Ovary (tissue), 9 donors: ENCODE measurements around the gene KRT7. TPM values are rescaled to one million over a fixed set of nuclear protein-coding genes. Genes with fewer than 3 reads are reported as not detected.

Experiments
- DNase-seq, 5 donors: peaks; one replicate each; pipeline ENCODE4 v3.0.0-alpha.2; 2019 to 2020
- H3K27ac ChIP-seq, 2 donors: fragments of 200-600 bp; one replicate each; pipeline versions ENCODE4 v1.5.1 to v1.8.0; 2019 to 2022
- H3K27me3 ChIP-seq: fragments of 200-600 bp; one replicate; pipeline ENCODE4 v1.8.0; 2022
- H3K36me3 ChIP-seq: fragments of 200-600 bp; sonication (generic); one replicate; pipeline ENCODE4 v1.5.1; 2019
- H3K4me1 ChIP-seq: one replicate; pipeline ENCODE4 v1.8.1; 2013; ENCODE audit warnings: mild to moderate bottlenecking, moderate library complexity; ENCODE audit not compliant: insufficient read depth
- H3K4me3 ChIP-seq: fragments of 200-600 bp; sonication (generic); one replicate; pipeline ENCODE4 v1.5.1; 2017
- H3K9me3 ChIP-seq, 2 donors: fragments of 200-600 bp in 1 of 2; sonication (generic) in 1 of 2; one replicate each; pipeline versions ENCODE4 v1.5.1 to v1.8.1; 2013 to 2019; ENCODE audit warnings: mild to moderate bottlenecking in 1 of 2, moderate library complexity in 1 of 2
- CTCF ChIP-seq, 3 donors: fragments of 450-650 bp in 2 of 3; fragments of 200-600 bp in 1 of 3; IDR thresholded peaks; one replicate each; pipeline versions ENCODE4 v1.5.1 to v1.8.0; 2016 to 2022; ENCODE audit warnings: antibody characterized with exemption in 3 of 3, mild to moderate bottlenecking in 1 of 3
- EP300 ChIP-seq: sonication (generic); formaldehyde crosslinking; IDR thresholded peaks from one replicate; pipeline ENCODE4 v1.6.1; 2017; ENCODE audit warnings: antibody characterized with exemption
- POLR2A ChIP-seq: fragments of 450-650 bp; IDR thresholded peaks from one replicate; pipeline ENCODE4 v1.6.1; 2017; ENCODE audit warnings: antibody characterized with exemption, mild to moderate bottlenecking, moderate library complexity
- WGBS, 3 donors: extraction: QIAGEN DNeasy Blood & Tissue Kit in 1 of 3; methylation state at CpG; one replicate each; pipeline versions ENCODE4 v1.1.5 to v1.1.7; 2013 to 2017; 5-methylcytosine and 5-hydroxymethylcytosine counted together
- intact Hi-C, 4 donors: fragments of 100-400 bp; cut with DNase I; formaldehyde crosslinking; loops; one replicate each; pipeline versions ENCODE4 v1.11.0 to v1.15.1; 2022 to 2023
- polyA plus RNA-seq, 2 donors: library from polyadenylated mRNA; stranded (reverse); fragments of 200-250 nt in 1 of 2; fragments of 350-450 nt in 1 of 2; fragmentation: Illumina TruSeq in 1 of 2; extraction: RNeasy Lipid Tissue Mini Kit (QIAGEN cat#74804) in 1 of 2; gene quantifications; one replicate each; pipeline ENCODE4 v1.2.3, GENCODE V29; 2013 to 2014
- total RNA-seq, 7 donors: library from RNA; depleted of rRNA in 2 of 7; stranded (reverse); fragments of >200 nt in 2 of 7; fragmentation: NEBNext Ultra II Directional in 3 of 7; extraction: Animal tissue kit (Norgen Biotek cat#: 25700) in 3 of 7; gene quantifications; one replicate each; pipeline versions ENCODE4 v1.1.0 to v1.2.4, GENCODE V29; 2016 to 2023
- donor health status: DM: no; HTN: no; CAD: no; lungs with moderate emphysema.
- donor health status: DM: no; HTN: no; CAD: no.
- donor health status: Bipolar disorder and iron deficiency.
- donor health status: DM: yes; HTN: yes; CAD: no.
- donor health status: DM: no; HTN: no; CAD: no.
- donor health status: DM: yes; HTN: yes; CAD: no.

Gene KRT7
- total and polyA plus RNA-seq, 9 donors: 0.37 to 379 (median 22.7) TPM; not detected in 1

GRCh38 chr12:52204931-52205505 lies 28.0 kb upstream of the KRT7 start:
- TF ChIP-seq CTCF (IDR thresholded peaks at IDR 0.05) (no peak), POLR2A (no peak), EP300 (no peak)
- Histone ChIP-seq H3K36me3 (no peaks in the 10 kb centered on the region), H3K4me1 (peaks cover 1% of the 10 kb centered on the region), H3K9me3 (no peaks in the 10 kb centered on the region), H3K27ac (no peak overlapping the region), H3K4me3 (no peak overlapping the region), H3K27me3 (no peaks in the 10 kb centered on the region)
- WGBS, 3 donors: 84 to 85% (median 85%) methylated on average over 7 of the region's 7 CpGs
- DNase-seq: peak in 1 of 5 donors; percentile 11
- intact Hi-C loops: loop anchor here in 1 of 4 donors (5.0 kb wide), 1 partner anchor 38 kb away; no protein-coding TSS in a partner anchor

GRCh38 chr12:52205612-52206303 lies 27.3 kb upstream of the KRT7 start:
- no peak for TF ChIP-seq CTCF (IDR thresholded peaks at IDR 0.05)
- intact Hi-C loops: loop anchor here in 1 of 4 donors (5.0 kb wide), 1 partner anchor 38 kb away; no protein-coding TSS in a partner anchor
- Histone ChIP-seq H3K4me1 (peaks cover 1% of the 10 kb centered on the region), H3K36me3 (no peaks in the 10 kb centered on the region), H3K4me3 (no peak overlapping the region), H3K27me3 (no peaks in the 10 kb centered on the region), H3K9me3 (no peaks in the 10 kb centered on the region), H3K27ac (no peak overlapping the region)
- 91 to 94% (median 94%) methylated on average over 4 of the region's 4 CpGs for WGBS, 3 donors
- no peak for DNase-seq

- Histone ChIP-seq H3K27me3 (no peaks in the 10 kb centered on the region), H3K4me3 (no peak overlapping the region), H3K9me3 (no peaks in the 10 kb centered on the region), H3K27ac (no peak overlapping the region), H3K4me1 (peaks cover 1% of the 10 kb centered on the region), H3K36me3 (no peaks in the 10 kb centered on the region)
- TF ChIP-seq EP300: no peak
- WGBS, 3 donors: 82 to 87% (median 87%) methylated on average over 9 of the region's 9 CpGs
- peak in 1 of 5 donors; percentile 6 for DNase-seq
- intact Hi-C loops: loop anchor here in 1 of 4 donors (5.0 kb wide), 1 partner anchor 39 kb away; no protein-coding TSS in a partner anchor
Observed at GRCh38 chr12:52206304-52207040, 26.6 kb upstream of the KRT7 start.

- no peak overlapping the region for H3K4me3 ChIP-seq
- no peaks in the 10 kb centered on the region for H3K36me3 ChIP-seq
- peak in 1 of 5 donors; percentile 2 for DNase-seq
- H3K4me1 ChIP-seq: peaks cover 1% of the 10 kb centered on the region
- intact Hi-C loops: loop anchor here in 1 of 4 donors (5.0 kb wide), 1 partner anchor 40 kb away; no protein-coding TSS in a partner anchor
- H3K9me3 ChIP-seq: no peaks in the 10 kb centered on the region
- H3K27me3 ChIP-seq: no peaks in the 10 kb centered on the region
- no peak overlapping the region for H3K27ac ChIP-seq
- WGBS, 3 donors: 94 to 98% (median 98%) methylated on average over 2 of the region's 2 CpGs
- TF ChIP-seq EP300 (no peak), CTCF (IDR thresholded peaks at IDR 0.05) (no peak), POLR2A (no peak)
Observed at GRCh38 chr12:52207106-52207505, 25.9 kb upstream of the KRT7 start.
